KBM-7 (cell line): ENCODE results near the gene TMEM272.

ENCODE experiments used
- DNase-seq: peaks from one replicate; pipeline ENCODE4 v3.0.0-alpha.2; 2015
- in situ Hi-C: fragments of 300-500 bp; cut with MboI; formaldehyde crosslinking; loops from 2 replicates; pipeline ENCODE4 v1.14.3; 2020; ENCODE audit warnings: low sequenced_read_pairs, low pct_unique_long_range_greater_than_20kb, mixed read lengths

TMEM272 gene

DNA sequence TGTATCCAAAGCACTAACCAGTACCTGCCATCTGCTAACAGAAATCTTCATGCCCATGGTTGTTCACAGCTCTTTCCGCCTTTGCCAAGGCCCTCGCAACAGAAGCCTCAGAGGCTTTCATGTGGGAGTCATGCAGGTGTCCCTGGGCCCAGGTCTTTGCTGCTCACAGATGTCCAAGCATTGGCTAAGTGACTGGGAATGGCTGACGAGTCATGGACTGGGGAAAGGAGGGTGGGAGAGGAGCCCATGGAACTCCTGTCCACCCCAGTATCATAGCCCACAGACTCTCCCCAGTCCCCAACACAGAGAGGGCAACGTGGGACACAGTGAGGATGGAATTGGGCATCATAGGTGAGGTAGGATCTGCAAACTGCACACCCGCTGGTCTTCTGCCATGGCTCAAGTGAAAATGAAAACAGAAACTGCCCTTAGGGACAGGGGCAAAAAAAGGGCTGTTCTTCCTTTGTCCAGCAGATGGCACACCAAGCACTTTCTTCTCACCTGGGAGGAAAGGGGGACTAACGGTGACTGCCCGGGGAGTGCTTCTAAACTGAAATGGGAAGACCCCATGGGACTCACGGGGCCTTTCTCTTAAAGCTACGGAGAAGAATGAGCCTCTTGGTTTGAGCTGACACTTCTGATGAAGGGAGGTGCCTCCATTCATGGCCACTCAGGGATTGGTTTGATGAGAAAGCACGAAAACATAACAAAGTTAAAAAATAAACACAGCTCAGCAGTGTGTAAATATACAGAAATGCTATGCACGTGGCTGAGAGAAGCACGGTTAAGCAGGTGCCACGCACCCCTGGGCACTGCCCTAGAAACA is 29.9 kb downstream of the TMEM272 start:
- DNase-seq: peak; percentile 87
- in situ Hi-C loops: loop anchor here (25.0 kb wide), 1 partner anchor 678 kb away; no protein-coding TSS in a partner anchor

- in situ Hi-C loops: loop anchor here (25.0 kb wide), 1 partner anchor 677 kb away; no protein-coding TSS in a partner anchor
- no peak for DNase-seq
Measured at GRCh38 chr13:51814071-51814470, 30.9 kb downstream of the TMEM272 start.

DNA sequence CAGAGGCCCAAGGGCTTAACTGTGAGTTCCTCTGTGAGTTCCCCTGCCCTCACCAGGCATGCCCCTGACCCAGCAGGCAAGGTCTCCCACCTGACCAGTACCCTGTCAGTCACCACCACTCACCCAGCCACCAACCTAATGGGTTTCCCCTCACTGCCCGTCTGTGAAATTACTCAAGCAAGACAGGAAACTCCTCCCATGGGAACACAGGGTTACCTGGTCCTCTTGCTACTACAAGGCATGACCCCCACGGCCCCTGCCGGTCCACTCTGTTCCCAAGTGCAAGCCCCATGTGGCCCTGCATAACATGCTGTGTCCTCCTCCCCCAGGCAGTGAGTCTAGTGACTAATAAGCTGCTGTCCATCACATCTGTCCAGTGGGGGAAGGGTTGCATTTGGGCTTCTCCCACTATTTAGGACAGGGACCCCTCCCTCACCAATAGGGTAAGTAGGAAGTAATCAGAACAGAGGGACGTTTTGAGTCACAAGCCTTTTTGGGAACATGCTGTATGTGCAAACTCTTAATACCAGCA is 33.0 kb downstream of the TMEM272 start:
- in situ Hi-C loops: loop anchor here (25.0 kb wide), 1 partner anchor 675 kb away; no protein-coding TSS in a partner anchor
- DNase-seq: no peak

DNA sequence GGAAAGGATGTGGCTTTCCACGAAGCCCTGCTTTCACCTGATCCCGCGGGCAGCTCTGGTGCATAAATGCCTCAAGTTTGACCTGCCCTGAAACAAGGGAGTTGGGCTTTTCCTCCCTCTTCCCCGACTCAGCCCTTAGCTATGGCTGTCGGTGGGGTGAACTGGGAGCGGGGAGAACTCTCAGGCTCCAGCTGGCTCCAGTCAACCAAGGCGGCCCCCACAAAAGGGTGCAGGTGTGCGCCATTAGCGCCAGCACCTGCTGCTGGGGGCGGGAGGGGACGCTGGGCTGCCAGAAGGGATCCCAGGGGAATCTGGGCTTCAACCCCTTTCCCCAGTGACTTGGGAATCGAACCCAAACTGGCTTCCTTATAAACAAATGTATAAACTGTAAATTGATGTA is 33.9 kb downstream of the TMEM272 start:
- in situ Hi-C loops: loop anchor here (25.0 kb wide), 1 partner anchor 674 kb away; no protein-coding TSS in a partner anchor
- no peak for DNase-seq

DNA sequence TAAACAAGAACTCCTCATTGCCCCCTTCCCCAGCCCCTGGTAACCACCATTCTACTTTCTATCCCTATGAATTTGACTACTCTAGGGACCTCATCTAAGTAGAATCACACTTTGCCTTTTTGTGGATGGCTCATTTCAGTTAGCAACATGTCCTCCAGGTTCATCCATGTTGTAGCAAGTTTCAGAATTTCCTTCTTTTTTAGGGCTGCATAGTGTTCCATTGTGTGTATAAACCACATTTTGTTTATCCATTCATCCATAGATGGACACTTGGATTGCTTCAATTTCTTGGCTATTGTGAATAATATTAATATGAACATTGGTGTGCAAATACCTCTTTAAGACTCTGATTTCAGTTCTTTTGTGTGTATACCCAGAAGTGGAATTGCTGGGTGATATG is 36.2 kb downstream of the TMEM272 start:
- in situ Hi-C loops: loop anchor here (25.0 kb wide), 1 partner anchor 672 kb away; no protein-coding TSS in a partner anchor
- DNase-seq: no peak

GRCh38 chr13:51807041-51807440 is 37.9 kb downstream of the TMEM272 start:
- in situ Hi-C loops: loop anchor here (25.0 kb wide), 1 partner anchor 670 kb away; no protein-coding TSS in a partner anchor
- DNase-seq: no peak

GRCh38 chr13:51806566-51806965 is 38.4 kb downstream of the TMEM272 start:
- peak; percentile 28 for DNase-seq
- in situ Hi-C loops: loop anchor here (25.0 kb wide), 1 partner anchor 669 kb away; no protein-coding TSS in a partner anchor

- in situ Hi-C loops: loop anchor here (25.0 kb wide), 1 partner anchor 669 kb away; no protein-coding TSS in a partner anchor
Measured at GRCh38 chr13:51805925-51806324, 39.1 kb downstream of the TMEM272 start.

GRCh38 chr13:51805313-51805712 is 39.7 kb downstream of the TMEM272 start:
- no peak for DNase-seq
- in situ Hi-C loops: loop anchor here (25.0 kb wide), 1 partner anchor 668 kb away; no protein-coding TSS in a partner anchor

More at GRCh38 chr13:51805925-51806324, 39.1 kb downstream of the TMEM272 start:
- DNase-seq: no peak

DNA sequence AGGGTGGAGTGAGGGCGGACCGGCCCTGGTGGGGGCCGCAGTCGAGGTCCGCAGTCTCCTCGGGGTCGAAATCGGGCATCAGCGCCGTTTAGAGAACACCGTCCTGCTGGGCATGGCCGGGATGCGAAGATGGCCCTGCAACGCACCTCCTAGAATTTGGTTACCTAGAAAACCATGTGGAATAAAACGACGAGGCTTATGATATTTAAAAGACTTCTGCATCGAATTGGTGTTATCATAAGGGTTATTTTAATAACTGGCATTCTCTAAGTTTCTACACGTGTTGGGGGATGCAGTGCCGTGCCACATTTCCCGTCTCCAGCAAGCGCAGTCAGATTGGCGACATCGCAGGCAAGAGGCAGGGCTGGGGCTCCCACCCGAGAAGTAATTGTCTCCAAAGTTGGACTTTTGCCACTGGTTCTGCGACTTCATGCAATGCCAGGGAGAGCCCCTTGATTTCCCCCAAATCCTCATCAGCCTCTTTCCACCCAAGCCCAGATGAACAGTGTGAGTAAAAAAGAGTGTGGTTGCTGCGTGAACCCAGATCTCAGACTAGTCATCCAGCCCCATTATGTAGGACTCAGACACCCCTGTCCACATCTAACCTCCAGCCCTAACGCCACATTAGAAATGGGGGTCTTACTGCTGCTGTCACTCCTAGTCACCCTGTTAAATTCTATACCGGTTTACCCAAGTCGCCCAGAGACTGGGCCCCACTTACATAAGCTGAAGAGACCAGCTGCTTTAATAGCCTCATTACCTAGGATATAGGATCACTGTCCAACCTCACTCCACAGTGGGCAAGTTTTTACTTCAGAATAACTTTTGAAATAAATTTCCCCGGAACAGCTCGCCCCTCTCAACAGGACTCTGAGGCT is 40.4 kb downstream of the TMEM272 start:
- in situ Hi-C loops: loop anchor here (25.0 kb wide), 1 partner anchor 667 kb away; no protein-coding TSS in a partner anchor
- DNase-seq: no peak

DNA sequence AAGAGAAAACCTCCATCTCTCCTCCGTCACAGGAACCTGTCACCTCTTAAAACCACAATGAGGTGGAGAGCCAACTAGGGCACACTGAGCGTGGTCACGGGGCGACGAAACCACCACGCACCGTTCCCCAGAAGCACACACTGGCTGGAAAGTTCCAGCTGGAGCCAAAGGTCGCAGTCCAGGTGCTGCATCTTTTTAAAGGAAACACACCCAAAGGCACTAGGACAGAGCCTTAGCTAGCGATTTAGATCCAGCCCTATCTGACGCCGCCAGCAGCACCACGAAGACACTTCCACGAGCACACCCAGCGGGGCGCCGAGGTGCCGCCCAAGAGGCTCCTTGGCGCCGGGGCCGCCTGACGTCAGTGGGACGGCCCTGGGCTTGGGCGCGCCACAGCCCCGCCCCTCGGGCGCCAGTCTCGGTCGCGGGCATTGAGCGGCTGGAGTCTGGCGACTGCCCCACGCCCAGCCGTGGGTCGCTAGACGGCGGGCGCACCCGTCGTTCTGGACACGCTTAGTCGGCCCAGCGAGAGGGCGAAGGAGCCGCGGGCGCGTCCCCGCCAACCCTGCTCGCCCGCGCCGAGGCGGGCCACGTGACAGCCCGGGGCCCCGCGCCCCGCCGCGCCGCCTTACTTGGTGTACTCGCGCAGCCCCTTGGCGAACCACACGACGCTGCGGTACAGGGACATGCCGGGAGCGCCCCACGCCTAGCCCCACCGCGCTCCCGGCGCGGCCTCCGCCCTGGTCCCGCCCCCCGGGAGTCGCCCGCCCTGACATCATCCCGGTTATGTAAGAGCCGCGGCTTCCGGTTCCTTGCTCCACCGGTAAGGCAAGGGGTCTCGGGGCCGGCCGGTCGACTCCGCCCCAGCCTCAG is 41.3 kb downstream of the TMEM272 start, which contains the start of gene DHRS12:
Gene DHRS12, minus strand, starts transcription at position 742 of the 873 bp plus-strand sequence. CDS start 4,504 bp downstream, outside the sequence.
- in situ Hi-C loops: loop anchor here (25.0 kb wide), 1 partner anchor 666 kb away; no protein-coding TSS in a partner anchor
- peak; percentile 80 for DNase-seq

GRCh38 chr13:51802631-51803418 is 42.2 kb downstream of the TMEM272 start:
- no peak for DNase-seq
- in situ Hi-C loops: loop anchor here (25.0 kb wide), 1 partner anchor 666 kb away; no protein-coding TSS in a partner anchor

GRCh38 chr13:51801631-51802099 is 43.3 kb downstream of the TMEM272 start:
- in situ Hi-C loops: loop anchor here (25.0 kb wide), 1 partner anchor 664 kb away; no protein-coding TSS in a partner anchor
- no peak for DNase-seq

- DNase-seq: no peak
- in situ Hi-C loops: loop anchor here (25.0 kb wide), 1 partner anchor 663 kb away; no protein-coding TSS in a partner anchor
Measured at GRCh38 chr13:51800486-51800885, 44.5 kb downstream of the TMEM272 start.

GRCh38 chr13:51799261-51799660 is 45.7 kb downstream of the TMEM272 start:
- DNase-seq: no peak
- in situ Hi-C loops: loop anchor here (25.0 kb wide), 1 partner anchor 362 kb away; no protein-coding TSS in a partner anchor

DNA sequence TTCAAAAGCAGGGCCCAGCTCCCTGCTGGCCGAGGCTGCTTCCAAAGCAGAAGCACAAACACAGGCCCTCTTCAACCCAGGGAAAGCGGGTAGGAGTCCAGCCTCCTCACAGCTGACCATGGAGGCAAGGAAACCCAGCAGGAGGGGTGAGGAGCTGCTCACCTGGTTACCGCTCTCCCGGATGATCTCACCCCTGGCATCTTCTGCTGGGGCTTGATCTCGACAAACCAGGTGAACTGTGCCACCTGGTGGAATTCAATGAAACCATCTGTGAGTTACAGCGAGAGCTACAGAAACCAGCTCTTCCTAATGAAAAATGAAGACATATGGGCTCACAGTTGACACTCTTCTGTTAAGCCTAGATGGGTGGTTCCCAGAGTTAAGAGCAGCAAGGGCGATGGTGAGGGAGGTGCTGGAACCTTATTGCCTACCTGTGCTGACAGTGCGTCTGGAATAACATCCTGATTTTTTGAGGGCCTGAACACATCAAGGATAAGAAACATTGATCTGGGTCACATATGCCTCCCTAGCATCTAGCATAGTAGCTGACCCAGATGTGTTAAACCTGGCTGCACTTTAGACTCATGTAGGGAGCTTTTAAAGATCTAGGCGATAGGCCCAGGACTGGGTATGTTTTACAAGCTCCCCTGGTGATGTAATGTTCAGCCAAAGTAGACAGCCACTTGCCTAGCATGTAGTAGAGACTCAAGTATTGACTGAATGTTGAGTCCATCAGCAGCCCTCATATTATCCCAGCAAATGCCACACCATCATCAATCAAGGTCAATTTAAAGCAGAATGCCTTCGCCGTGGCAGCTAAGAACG is 47.1 kb downstream of the TMEM272 start:
- DNase-seq: peak; percentile 76
- in situ Hi-C loops: loop anchor here (25.0 kb wide), 1 partner anchor 361 kb away; no protein-coding TSS in a partner anchor
